Colonic mucosa (tissue), 4 donors: ENCODE results near the gene NPAS3. TPM values are rescaled to one million over a fixed set of nuclear protein-coding genes. Genes with fewer than 3 reads are reported as not detected.

ENCODE experiments used
- DNase-seq: peaks from one replicate; pipeline ENCODE4 v3.0.0-alpha.2; 2020
- H3K27ac ChIP-seq: fragments of 200-600 bp; one replicate; pipeline ENCODE4 v1.8.0; 2021
- H3K27me3 ChIP-seq: fragments of 200-600 bp; one replicate; pipeline ENCODE4 v1.8.0; 2021
- H3K36me3 ChIP-seq: fragments of 200-600 bp; one replicate; pipeline ENCODE4 v1.8.0; 2021
- H3K4me1 ChIP-seq: fragments of 200-600 bp; one replicate; pipeline ENCODE4 v1.8.0; 2021; ENCODE audit warnings: mild to moderate bottlenecking
- H3K4me3 ChIP-seq: fragments of 200-600 bp; one replicate; pipeline ENCODE4 v1.8.0; 2021
- H3K9ac ChIP-seq, 2 donors: one replicate each; pipeline ENCODE4 v1.7.0; 2013; ENCODE audit warnings: control low read depth in 2 of 2, low read depth in 2 of 2, low read length in 2 of 2
- H3K9me3 ChIP-seq: fragments of 200-600 bp; one replicate; pipeline ENCODE4 v1.8.0; 2021
- intact Hi-C: fragments of 100-400 bp; cut with DNase I; formaldehyde crosslinking; loops from one replicate; pipeline ENCODE4 v1.14.1; 2022
- total RNA-seq, 2 donors: library from RNA; stranded (reverse); fragmentation: NEBNext Ultra II Directional in 1 of 2; extraction: Animal tissue kit (Norgen Biotek cat#: 25700) in 1 of 2; gene quantifications; one replicate each; pipeline ENCODE4 v1.2.1, GENCODE V29; 2021
- TF ChIP-seq, protein P1 (sequence below): fragments of 200-600 bp; IDR thresholded peaks from one replicate; pipeline ENCODE4 v1.8.0; 2022; ENCODE audit warnings: antibody characterized with exemption, mild to moderate bottlenecking
- donor health status: healthy.
- donor health status: DM: no; HTN: no; CAD: no.
- donor health status: DM: no; HTN: no; CAD: no.

Gene NPAS3
- total RNA-seq, 2 donors from 2014 or later: 0.79 to 1.6 TPM

DNA sequence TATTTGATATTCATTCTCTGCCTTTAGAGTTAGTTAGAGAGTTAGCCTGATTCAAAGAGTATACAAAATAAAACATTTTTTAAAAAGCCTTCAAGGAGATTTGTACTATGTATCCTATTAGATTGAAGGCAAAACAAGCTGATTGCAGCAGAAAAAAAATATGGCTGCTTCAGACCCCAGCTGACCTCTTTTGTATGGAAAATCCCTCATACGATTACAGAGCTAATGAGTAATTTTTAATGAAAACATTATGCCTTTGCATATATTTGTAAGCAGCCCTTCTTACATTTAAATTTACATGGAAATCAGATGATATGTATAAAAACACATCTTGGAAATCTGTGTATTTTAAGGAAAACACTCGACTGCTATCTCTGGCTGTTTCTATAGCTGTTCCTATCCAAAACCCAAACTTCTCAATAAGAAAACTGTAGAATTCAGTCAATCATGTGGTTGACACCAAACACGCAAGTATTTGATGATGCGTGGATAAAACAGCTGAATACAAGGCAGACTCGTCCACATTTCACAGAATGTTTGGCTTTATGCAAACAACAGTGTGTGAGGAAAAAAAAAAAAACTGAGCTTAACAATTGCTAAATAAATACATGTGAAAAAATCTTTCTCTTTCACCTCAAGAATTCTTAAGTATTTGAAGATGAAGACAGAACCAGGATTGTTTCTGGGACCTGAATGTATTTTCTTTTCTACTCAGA, 736.9 kb downstream of the NPAS3 start:
- no peaks in the 10 kb centered on the region for H3K27me3 ChIP-seq
- H3K27ac ChIP-seq: no peak overlapping the region
- intact Hi-C loops: no loop called here
- TF ChIP-seq, protein P1, sequence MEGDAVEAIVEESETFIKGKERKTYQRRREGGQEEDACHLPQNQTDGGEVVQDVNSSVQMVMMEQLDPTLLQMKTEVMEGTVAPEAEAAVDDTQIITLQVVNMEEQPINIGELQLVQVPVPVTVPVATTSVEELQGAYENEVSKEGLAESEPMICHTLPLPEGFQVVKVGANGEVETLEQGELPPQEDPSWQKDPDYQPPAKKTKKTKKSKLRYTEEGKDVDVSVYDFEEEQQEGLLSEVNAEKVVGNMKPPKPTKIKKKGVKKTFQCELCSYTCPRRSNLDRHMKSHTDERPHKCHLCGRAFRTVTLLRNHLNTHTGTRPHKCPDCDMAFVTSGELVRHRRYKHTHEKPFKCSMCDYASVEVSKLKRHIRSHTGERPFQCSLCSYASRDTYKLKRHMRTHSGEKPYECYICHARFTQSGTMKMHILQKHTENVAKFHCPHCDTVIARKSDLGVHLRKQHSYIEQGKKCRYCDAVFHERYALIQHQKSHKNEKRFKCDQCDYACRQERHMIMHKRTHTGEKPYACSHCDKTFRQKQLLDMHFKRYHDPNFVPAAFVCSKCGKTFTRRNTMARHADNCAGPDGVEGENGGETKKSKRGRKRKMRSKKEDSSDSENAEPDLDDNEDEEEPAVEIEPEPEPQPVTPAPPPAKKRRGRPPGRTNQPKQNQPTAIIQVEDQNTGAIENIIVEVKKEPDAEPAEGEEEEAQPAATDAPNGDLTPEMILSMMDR: no peak
- no peak overlapping the region for H3K4me3 ChIP-seq
- H3K9ac ChIP-seq: no peak overlapping the region
- no peaks in the 10 kb centered on the region for H3K36me3 ChIP-seq
- H3K9me3 ChIP-seq: no peaks in the 10 kb centered on the region
- no peaks in the 10 kb centered on the region for H3K4me1 ChIP-seq
- no peak for DNase-seq

DNA sequence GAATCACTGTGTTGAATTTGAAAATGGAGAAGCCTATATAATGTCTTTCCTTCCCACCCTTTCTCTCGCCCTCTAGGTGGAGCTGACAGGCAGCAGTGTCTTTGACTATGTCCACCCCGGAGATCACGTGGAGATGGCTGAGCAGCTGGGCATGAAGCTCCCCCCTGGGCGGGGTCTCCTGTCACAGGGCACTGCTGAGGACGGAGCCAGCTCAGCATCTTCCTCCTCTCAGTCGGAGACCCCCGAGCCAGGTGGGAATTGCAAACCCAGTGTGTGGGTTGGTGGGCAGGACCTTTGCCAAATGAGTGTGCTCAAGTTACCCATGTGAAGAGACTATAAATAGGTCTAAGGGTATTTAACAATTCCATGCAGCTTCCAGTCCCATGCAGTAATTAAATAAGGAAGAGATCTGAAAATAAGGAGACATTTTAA, 737.5 kb downstream of the NPAS3 start:
- TF ChIP-seq, protein P1: no peak
- peak; percentile 21 for DNase-seq
- no peak overlapping the region for H3K27ac ChIP-seq

DNA sequence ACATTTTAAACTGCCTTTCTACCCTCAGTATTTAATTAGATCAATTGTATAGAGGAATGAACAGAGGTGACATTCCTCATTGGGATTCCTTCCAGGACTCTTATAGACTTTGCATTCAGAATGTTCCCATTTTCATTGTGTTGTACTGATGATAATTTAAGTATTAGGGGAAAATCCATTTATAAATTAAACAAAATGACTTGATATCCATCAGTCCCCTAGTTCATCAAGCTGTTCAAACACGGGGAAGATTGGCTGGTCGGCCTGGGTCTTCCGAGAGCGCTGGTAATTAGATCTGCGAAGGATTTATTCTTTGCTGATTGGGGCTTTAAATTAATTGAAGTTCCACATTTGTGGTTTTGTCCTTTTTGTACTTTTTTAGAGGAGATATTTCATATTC, 738.2 kb downstream of the NPAS3 start:
- DNase-seq: no peak
- Histone ChIP-seq H3K4me1 (no peaks in the 10 kb centered on the region), H3K27ac (no peak overlapping the region), H3K27me3 (no peaks in the 10 kb centered on the region), H3K4me3 (no peak overlapping the region), H3K9ac (no peak overlapping the region), H3K9me3 (no peaks in the 10 kb centered on the region), H3K36me3 (no peaks in the 10 kb centered on the region)
- intact Hi-C loops: no loop called here
- TF ChIP-seq, protein P1: no peak

More for the DNA sequence above, 737.5 kb downstream of the NPAS3 start:
- H3K4me1 ChIP-seq: no peaks in the 10 kb centered on the region
- H3K9me3 ChIP-seq: no peaks in the 10 kb centered on the region
- H3K4me3 ChIP-seq: no peak overlapping the region
- no peaks in the 10 kb centered on the region for H3K36me3 ChIP-seq
- no peak overlapping the region for H3K9ac ChIP-seq
- no peaks in the 10 kb centered on the region for H3K27me3 ChIP-seq
- intact Hi-C loops: no loop called here

DNA sequence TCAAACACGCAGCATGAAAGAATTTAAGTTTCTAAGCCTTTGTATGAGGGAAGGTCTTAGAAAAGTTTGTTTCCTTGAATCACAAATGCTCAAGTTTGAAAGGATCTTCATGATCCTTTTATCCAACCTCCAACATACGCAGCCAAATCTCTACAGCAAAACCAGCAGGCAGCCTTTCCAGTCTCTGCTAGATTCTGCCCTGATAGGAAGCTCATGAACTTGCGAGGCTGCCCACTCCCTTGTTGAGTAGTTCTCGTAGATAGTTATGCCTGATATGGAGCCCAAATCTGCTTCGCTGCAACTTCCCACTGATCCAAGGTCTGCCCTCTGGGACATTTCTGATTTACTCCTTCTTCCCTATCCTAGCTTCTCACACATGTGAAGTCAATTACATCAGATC, 739.3 kb downstream of the NPAS3 start:
- TF ChIP-seq, protein P1: no peak
- H3K27ac ChIP-seq: no peak overlapping the region
- no peaks in the 10 kb centered on the region for H3K9me3 ChIP-seq
- no peaks in the 10 kb centered on the region for H3K4me1 ChIP-seq
- H3K4me3 ChIP-seq: no peak overlapping the region
- no peaks in the 10 kb centered on the region for H3K27me3 ChIP-seq
- DNase-seq: no peak
- H3K9ac ChIP-seq: no peak overlapping the region
- H3K36me3 ChIP-seq: no peaks in the 10 kb centered on the region
- intact Hi-C loops: no loop called here

DNA sequence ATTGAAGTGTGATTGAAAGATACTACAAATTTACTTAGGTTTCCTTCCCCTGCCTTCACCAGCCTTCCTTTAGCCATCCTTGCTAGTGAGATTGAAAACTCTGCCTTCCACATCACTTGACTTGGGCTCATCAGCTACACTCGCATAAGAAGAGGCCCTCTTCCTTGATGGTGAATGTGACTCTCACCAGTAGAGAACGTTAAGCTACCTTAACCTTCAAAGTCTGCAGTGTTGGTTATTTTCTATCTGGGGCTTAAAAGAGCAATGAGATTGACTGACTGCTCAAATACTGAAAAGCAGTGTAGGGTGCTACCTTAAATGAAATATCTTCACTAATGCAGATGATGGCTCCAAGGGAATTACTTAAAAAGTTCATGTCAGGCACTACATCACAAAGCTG, 740.3 kb downstream of the NPAS3 start:
- no peak overlapping the region for H3K4me3 ChIP-seq
- TF ChIP-seq, protein P1: no peak
- H3K27ac ChIP-seq: no peak overlapping the region
- H3K27me3 ChIP-seq: no peaks in the 10 kb centered on the region
- DNase-seq: no peak
- no peaks in the 10 kb centered on the region for H3K4me1 ChIP-seq
- no peaks in the 10 kb centered on the region for H3K36me3 ChIP-seq
- H3K9ac ChIP-seq: no peak overlapping the region
- intact Hi-C loops: no loop called here
- no peaks in the 10 kb centered on the region for H3K9me3 ChIP-seq
